Measurements from ENCODE around the gene LSM5.

LSM5 gene

DNA sequence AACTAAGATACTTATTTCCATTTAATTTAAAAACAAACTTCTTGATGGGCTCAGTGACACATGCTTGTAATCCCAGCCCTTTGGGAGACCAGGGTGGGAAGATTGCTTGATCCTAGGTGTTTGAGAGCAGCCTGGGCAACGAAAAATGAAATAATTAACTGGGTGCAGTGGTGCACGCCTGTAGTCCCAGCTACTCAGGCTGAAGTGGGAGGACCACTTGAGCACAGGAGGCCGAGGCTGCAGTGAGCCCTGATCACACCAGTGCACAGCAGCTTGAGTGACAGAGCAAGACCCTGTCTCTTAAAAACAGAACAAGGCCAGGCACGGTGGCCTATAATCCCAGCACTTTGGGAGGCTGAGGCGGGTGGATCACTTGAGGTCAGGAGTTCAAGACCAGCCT is 42.5 kb upstream of the LSM5 start:
- no peak overlapping the region for H3K4me3 ChIP-seq (ENCODE audit: low read depth, low read length)
- TF ChIP-seq, protein P1, sequence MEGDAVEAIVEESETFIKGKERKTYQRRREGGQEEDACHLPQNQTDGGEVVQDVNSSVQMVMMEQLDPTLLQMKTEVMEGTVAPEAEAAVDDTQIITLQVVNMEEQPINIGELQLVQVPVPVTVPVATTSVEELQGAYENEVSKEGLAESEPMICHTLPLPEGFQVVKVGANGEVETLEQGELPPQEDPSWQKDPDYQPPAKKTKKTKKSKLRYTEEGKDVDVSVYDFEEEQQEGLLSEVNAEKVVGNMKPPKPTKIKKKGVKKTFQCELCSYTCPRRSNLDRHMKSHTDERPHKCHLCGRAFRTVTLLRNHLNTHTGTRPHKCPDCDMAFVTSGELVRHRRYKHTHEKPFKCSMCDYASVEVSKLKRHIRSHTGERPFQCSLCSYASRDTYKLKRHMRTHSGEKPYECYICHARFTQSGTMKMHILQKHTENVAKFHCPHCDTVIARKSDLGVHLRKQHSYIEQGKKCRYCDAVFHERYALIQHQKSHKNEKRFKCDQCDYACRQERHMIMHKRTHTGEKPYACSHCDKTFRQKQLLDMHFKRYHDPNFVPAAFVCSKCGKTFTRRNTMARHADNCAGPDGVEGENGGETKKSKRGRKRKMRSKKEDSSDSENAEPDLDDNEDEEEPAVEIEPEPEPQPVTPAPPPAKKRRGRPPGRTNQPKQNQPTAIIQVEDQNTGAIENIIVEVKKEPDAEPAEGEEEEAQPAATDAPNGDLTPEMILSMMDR (IDR thresholded peaks at IDR 0.05; ENCODE audit: low read depth, low read length) = no peak

DNA sequence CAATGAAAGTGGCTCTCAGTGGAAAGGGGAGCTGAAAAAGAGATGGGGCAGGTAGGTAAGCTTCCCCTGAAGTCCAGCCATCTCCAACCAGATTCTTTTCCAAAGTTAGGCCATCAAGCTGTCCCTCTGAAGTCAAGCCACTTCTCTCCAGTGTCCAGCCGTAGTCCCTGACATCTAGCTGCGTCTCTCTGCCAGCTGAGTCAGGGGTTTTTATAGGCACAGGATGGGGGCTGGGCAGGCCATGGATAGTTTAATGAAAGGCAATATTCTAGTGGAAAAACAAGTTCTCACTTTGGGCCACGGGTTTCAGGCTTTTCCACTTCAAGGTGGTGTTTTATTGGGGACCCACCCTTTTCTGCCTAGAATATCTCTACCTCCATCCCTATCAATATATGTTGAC is 41.9 kb upstream of the LSM5 start:
- TF ChIP-seq, protein P1 (IDR thresholded peaks at IDR 0.05; ENCODE audit: low read depth, low read length) = no peak
- no peak overlapping the region for H3K4me3 ChIP-seq (ENCODE audit: low read depth, low read length)

DNA sequence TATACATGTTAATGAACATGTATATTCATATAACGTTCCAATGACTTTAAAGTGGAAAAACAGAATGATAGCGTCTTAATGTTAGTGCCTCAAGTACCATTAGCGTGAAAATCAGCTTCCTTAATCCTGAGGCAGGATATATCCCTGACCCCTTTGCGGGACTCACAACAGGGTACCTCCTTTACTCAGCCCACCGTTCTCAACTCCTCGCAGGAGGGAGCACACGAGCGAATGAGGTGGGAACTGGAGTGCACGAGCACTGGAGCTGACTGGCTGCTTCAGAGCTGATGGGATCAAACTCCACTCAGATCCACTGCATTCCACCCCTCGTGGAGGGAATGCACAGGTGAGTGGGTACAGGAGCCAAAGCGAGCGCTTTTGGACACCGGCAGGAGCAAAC is 41.2 kb upstream of the LSM5 start:
- no peak overlapping the region for H3K4me3 ChIP-seq (ENCODE audit: low read depth, low read length)
- TF ChIP-seq, protein P1 (IDR thresholded peaks at IDR 0.05; ENCODE audit: low read depth, low read length) = no peak

DNA sequence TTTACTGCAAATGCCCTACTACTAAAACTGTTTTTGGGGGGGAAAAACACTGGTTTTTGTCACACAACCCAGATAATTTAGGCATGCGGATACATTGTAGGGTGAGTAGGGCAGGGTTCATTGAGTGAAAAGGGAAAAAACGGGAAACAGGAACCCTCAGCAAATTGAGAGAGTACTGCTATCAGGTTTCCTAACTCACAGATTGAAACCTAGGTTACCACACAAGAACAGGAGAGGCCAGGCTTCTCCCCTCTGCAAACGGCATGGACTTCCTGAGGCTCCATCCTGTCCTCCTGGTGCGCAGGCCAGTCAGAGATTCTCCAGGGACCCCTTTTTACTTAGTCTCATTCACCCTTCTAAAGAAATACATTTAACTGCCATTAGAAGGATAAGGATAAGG is 35.7 kb upstream of the LSM5 start:
- H3K4me3 ChIP-seq (ENCODE audit: low read depth, low read length) = no peak overlapping the region
- TF ChIP-seq, protein P1 (IDR thresholded peaks at IDR 0.05; ENCODE audit: low read depth, low read length) = no peak

DNA sequence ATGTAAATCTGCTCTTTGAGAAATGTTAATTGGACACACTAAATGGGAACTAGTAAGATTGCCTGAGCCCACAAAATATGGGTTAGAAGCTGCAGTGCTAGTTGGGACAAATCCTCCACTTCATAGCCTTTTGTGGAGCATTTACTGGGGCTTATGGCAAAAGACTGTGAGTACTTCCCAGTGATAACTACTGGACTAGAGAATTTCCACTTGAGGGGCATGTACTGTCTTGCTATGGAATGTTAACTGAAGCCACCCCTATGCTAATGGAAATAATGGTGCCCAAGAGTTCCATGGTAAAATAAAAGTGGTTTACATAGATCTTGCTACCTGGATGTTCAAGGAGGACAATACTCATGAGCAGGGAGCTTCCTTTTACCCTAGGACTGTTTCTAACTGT is 34.5 kb upstream of the LSM5 start:
- no peak overlapping the region for H3K4me3 ChIP-seq (ENCODE audit: low read depth, low read length)
- TF ChIP-seq, protein P1 (IDR thresholded peaks at IDR 0.05; ENCODE audit: low read depth, low read length) = no peak

DNA sequence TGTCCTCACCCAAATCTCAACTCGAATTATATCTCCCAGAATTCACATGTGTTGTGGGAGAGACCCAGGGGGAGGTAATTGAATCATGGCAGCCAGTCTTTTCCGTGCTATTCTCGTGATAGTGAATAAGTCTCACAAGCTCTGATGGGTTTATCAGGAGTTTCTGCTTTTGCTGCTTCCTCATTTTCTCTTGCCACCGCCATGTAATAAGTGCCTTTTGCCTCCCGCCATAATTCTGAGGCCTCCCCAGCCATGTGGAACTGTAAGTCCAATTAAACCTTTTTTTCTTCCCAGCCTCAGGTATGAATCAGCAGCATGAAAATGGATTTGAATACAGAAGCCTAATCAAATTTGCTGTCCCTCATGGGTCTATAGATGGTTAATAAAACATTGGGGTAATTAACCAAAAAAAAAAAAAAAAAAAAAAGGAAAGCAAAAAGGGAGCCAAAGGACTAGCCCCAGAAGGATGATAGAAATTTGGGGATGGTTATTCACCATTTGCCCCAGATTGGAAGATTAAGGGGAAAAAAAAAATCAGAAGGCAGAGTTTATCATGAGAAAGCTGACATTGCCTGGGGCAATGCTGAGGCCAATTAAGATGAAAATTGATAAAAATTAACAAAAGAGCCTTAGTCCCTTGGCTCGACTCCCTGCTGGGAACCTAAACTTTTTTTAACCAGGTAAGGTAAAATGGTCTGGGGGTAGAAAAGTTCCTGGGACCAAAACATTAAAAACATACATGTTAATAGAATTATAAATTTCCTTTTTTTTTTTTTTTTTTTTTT is 32.8 kb upstream of the LSM5 start:
- H3K4me3 ChIP-seq (ENCODE audit: low read depth, low read length) = no peak overlapping the region
- TF ChIP-seq, protein P1 (IDR thresholded peaks at IDR 0.05; ENCODE audit: low read depth, low read length) = no peak

DNA sequence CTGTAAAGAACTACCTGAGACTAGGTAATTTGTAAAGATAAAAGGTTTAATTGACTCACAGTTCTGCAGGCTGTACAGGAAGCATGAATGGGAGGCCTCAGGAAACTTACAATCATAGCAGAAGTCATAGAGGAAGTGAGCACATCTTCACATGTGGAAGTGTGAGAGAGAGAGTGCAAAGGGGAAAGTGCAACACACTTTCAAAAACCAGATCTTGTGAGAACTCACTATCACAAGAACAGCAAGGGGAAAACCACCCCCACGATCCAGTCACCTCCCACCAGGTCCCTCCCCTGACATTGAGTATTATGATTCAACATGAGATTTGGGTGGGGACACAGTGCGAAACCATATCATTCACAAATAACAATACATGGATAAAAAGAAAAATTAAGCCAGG is 29.6 kb upstream of the LSM5 start:
- no peak overlapping the region for H3K4me3 ChIP-seq (ENCODE audit: low read depth, low read length)
- TF ChIP-seq, protein P1 (IDR thresholded peaks at IDR 0.05; ENCODE audit: low read depth, low read length) = no peak

Measured in WI38 (cell line).